Inflammatory macrophage treated with lipopolysaccharide for 4 hours (primary cell): Measurements from ENCODE around the gene CFAP91.

Experiments used
- DNase-seq: peaks from one replicate; pipeline ENCODE4 v3.0.0-alpha.2; 2020

CFAP91 gene

GRCh38 chr3:119745942-119746341, 43.1 kb downstream of the CFAP91 start:
- DNase-seq = no peak

GRCh38 chr3:119746423-119746822, 43.6 kb downstream of the CFAP91 start:
- DNase-seq = no peak

GRCh38 chr3:119747357-119747756, 44.5 kb downstream of the CFAP91 start:
- DNase-seq = no peak

- no peak for DNase-seq
These were observed 46.2 kb downstream of the CFAP91 start for GRCh38 chr3:119748991-119749390.

- no peak for DNase-seq
These were observed 48.6 kb downstream of the CFAP91 start for GRCh38 chr3:119751423-119751822.
